Upper lobe of left lung (tissue), 4 donors: Measurements from ENCODE around the gene CEP192.

Source experiments
- CTCF ChIP-seq, 6 experiments: fragments of 450-650 bp in 4 of 6; fragments of 200-600 bp in 2 of 6; sonication (generic) in 2 of 6; IDR thresholded peaks; one replicate each; pipeline ENCODE4 v1.5.1; 2016 to 2019; ENCODE audit warnings: antibody characterized with exemption in 6 of 6
- EP300 ChIP-seq, 4 donors: sonication (generic); formaldehyde crosslinking; IDR thresholded peaks; one replicate each; pipeline ENCODE4 v1.5.1; 2017; ENCODE audit warnings: antibody characterized with exemption in 4 of 4, control low read depth in 2 of 4
- POLR2A ChIP-seq, 4 donors: fragments of 450-650 bp; IDR thresholded peaks; one replicate each; pipeline ENCODE4 v1.5.1; 2016 to 2017; ENCODE audit warnings: antibody characterized with exemption in 4 of 4, mild to moderate bottlenecking in 2 of 4
- POLR2AphosphoS5 ChIP-seq, 2 donors: sonication (generic); formaldehyde crosslinking; IDR thresholded peaks; one replicate each; pipeline ENCODE4 v1.5.1; 2017; ENCODE audit warnings: antibody characterized with exemption in 2 of 2

- TF ChIP-seq POLR2A (IDR thresholded peaks at IDR 0.05) (no peak), CTCF (IDR thresholded peaks at IDR 0.05) (no peak), EP300 (IDR thresholded peaks at IDR 0.05) (no peak), POLR2AphosphoS5 (IDR thresholded peaks at IDR 0.05) (no peak)
These were observed 129.1 kb downstream of the CEP192 start for GRCh38 chr18:13120255-13120654.
